Small intestine (tissue), 7 donors: ENCODE results near the gene AJAP1. TPM values are rescaled to one million over a fixed set of nuclear protein-coding genes. Genes with fewer than 3 reads are reported as not detected.

Experiments used
- DNase-seq, 2 donors: peaks; one replicate each; pipeline versions ENCODE4 v3.0.0 to v3.0.0-alpha.2; 2013
- FAIRE-seq: peaks from 2 replicates; lab custom pipeline; 2012; peaks lifted over from hg19 to GRCh38; lab: Jason Lieb, UNC
- H3K27ac ChIP-seq, 3 donors: one replicate each; pipeline ENCODE4 v1.5.1; 2013; ENCODE audit warnings: low read length in 2 of 3, mild to moderate bottlenecking in 2 of 3, control low read depth in 1 of 3, inconsistent platforms in 1 of 3, low read depth in 1 of 3, moderate library complexity in 1 of 3
- H3K27me3 ChIP-seq, 3 donors: one replicate each; pipeline ENCODE4 v1.6.1; 2013; ENCODE audit warnings: low read length in 3 of 3, inconsistent platforms in 1 of 3; ENCODE audit not compliant: control insufficient read depth in 3 of 3, insufficient read depth in 3 of 3
- H3K36me3 ChIP-seq, 3 donors: one replicate each; pipeline ENCODE4 v1.6.1; 2013; ENCODE audit warnings: low read length in 3 of 3, inconsistent platforms in 1 of 3, low read depth in 1 of 3, mild to moderate bottlenecking in 1 of 3, moderate library complexity in 1 of 3; ENCODE audit not compliant: control insufficient read depth in 3 of 3, insufficient read depth in 2 of 3
- H3K4me1 ChIP-seq, 3 donors: one replicate each; pipeline ENCODE4 v1.6.1; 2013; ENCODE audit warnings: low read length in 2 of 3, inconsistent platforms in 1 of 3, low read depth in 1 of 3, mild to moderate bottlenecking in 1 of 3, moderate library complexity in 1 of 3; ENCODE audit not compliant: control insufficient read depth in 3 of 3, insufficient read depth in 2 of 3
- H3K4me3 ChIP-seq, 3 donors: one replicate each; pipeline ENCODE4 v1.5.1; 2013; ENCODE audit warnings: low read length in 3 of 3, control low read depth in 1 of 3, inconsistent platforms in 1 of 3, low read depth in 1 of 3, mild to moderate bottlenecking in 1 of 3, moderate library complexity in 1 of 3
- H3K9me3 ChIP-seq, 2 donors: one replicate each; pipeline ENCODE4 v1.6.1; 2013; ENCODE audit warnings: low read depth in 1 of 2, low read length in 1 of 2; ENCODE audit not compliant: control insufficient read depth in 2 of 2, insufficient read depth in 1 of 2
- WGBS, 3 donors: extraction: QIAGEN DNeasy Blood & Tissue Kit; methylation state at CpG; one replicate each; pipeline ENCODE4 v1.1.7; 2013; 5-methylcytosine and 5-hydroxymethylcytosine counted together
- polyA plus RNA-seq, 4 donors: library from polyadenylated mRNA; stranded (reverse) in 3 of 4; unstranded in 1 of 4; fragments of 200-250 nt in 3 of 4; fragments of 120-200 nt in 1 of 4; gene quantifications; one replicate each; pipeline versions ENCODE4 v1.2.1 to v1.2.3, GENCODE V29; 2013
- donor health status: healthy with polysubstance abuse.
- donor health status: control.
- donor health status: control.
- donor health status: Bipolar disorder and iron deficiency.
- donor health status: healthy.

AJAP1 gene
- polyA plus RNA-seq, 4 donors, result 0.13 to 0.27 (median 0.27) TPM; not detected in 1

GRCh38 chr1:4693331-4693730 lies 38.9 kb downstream of the AJAP1 start:
- WGBS, 3 donors, result 50 to 67% (median 51%) methylated on average over 5 to 6 of the region's 6 CpGs
- no peaks in the 10 kb centered on the region for H3K27me3 ChIP-seq
- H3K4me1 ChIP-seq, result no peaks in the 10 kb centered on the region
- no peak overlapping the region for H3K27ac ChIP-seq
- H3K4me3 ChIP-seq, result no peak overlapping the region
- H3K9me3 ChIP-seq, result no peaks in the 10 kb centered on the region
- no peak for DNase-seq
- no peaks in the 10 kb centered on the region for H3K36me3 ChIP-seq
- FAIRE-seq, result no peak

DNA sequence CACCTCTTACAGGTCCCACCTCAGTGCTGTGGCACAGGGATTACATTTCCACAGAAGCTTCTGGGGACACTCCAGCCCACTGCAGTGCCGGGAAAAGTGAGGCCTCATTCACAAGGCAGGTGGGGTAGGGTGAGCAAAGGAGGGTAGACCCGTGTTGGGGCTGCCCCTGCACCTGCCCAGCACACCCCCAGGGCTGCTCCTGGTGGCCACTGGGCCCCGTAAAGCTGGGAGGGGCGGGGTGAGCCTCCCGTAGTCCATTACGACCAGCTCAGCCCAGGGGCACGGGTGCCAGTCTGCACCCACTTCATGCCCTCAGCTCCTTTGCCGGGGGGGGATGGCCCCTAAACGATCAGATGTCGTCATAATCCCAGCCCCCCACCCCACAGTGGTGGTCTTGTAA lies 39.5 kb downstream of the AJAP1 start:
- H3K27me3 ChIP-seq, result no peaks in the 10 kb centered on the region
- 68 to 84% (median 68%) methylated on average over 10 of the region's 10 CpGs for WGBS, 3 donors
- H3K9me3 ChIP-seq, result no peaks in the 10 kb centered on the region
- no peak overlapping the region for H3K27ac ChIP-seq
- H3K36me3 ChIP-seq, result no peaks in the 10 kb centered on the region
- no peak overlapping the region for H3K4me3 ChIP-seq
- no peaks in the 10 kb centered on the region for H3K4me1 ChIP-seq
- FAIRE-seq, result no peak
- DNase-seq, result no peak

DNA sequence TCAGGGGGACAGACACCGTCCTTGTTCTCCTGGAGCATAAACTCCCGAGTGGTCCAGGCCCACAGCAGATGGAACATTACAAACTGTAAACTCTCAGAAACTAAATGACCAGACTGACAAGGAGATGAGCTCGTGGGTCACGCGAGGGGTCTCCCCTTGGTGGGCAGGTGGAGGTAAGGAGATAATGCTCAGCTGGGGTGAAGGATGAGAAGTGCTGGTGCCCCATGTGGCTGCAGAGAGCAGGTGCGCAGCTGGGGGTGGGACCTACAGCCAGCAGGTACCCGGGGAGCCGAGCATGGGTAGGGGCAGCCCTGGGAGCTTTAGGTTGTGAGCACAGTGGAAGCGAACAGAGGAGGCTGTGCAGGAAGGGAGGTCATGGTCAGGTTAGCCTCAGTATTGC lies 40.1 kb downstream of the AJAP1 start:
- Histone ChIP-seq H3K9me3 (no peaks in the 10 kb centered on the region), H3K27me3 (no peaks in the 10 kb centered on the region), H3K36me3 (no peaks in the 10 kb centered on the region), H3K27ac (no peak overlapping the region), H3K4me3 (no peak overlapping the region), H3K4me1 (no peaks in the 10 kb centered on the region)
- FAIRE-seq (no peak), DNase-seq (no peak)
- 58 to 72% (median 68%) methylated on average over 9 of the region's 9 CpGs for WGBS, 3 donors

- no peaks in the 10 kb centered on the region for H3K4me1 ChIP-seq
- DNase-seq (no peak), FAIRE-seq (no peak)
- H3K4me3 ChIP-seq, result no peak overlapping the region
- WGBS, 3 donors, result 73 to 77% (median 74%) methylated on average over 8 of the region's 8 CpGs
- no peaks in the 10 kb centered on the region for H3K36me3 ChIP-seq
- H3K9me3 ChIP-seq, result no peaks in the 10 kb centered on the region
- H3K27me3 ChIP-seq, result no peaks in the 10 kb centered on the region
- no peak overlapping the region for H3K27ac ChIP-seq
Observed at GRCh38 chr1:4695241-4695640, 40.8 kb downstream of the AJAP1 start.

DNA sequence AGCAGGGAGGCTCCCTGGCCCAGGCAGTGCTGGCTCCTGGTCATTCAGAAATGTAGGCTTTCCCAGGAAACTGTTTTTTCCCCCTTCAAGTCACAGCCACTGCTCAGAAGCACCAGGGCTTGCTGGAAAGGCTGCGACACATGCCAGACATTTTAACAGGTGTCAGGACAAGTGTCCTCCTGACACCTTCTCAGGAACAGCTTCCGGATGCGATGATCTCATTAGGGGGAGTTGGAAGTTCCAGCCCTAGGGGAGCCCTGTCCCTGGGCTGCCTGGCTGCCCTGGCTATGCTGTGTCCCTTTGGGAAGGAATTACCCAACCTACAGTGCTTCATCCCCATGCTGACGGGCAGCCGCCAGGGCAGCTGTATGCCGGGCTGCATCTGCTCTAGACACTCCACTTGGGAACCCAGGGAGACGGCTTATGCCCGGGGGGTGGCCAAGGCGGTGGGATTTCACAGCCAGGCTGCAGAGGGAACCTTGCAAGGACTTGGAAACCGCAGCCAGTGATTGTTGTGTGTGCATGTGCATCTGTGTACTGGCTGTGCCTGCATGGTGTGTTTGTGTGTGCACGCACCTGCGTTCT lies 41.8 kb downstream of the AJAP1 start:
- Histone ChIP-seq H3K36me3 (no peaks in the 10 kb centered on the region), H3K27ac (no peak overlapping the region), H3K9me3 (no peaks in the 10 kb centered on the region), H3K4me1 (no peaks in the 10 kb centered on the region), H3K4me3 (no peak overlapping the region), H3K27me3 (no peaks in the 10 kb centered on the region)
- 74 to 79% (median 78%) methylated on average over 12 of the region's 12 CpGs for WGBS, 3 donors
- FAIRE-seq (no peak), DNase-seq (no peak)

GRCh38 chr1:4696753-4697152 lies 42.3 kb downstream of the AJAP1 start:
- no peaks in the 10 kb centered on the region for H3K27me3 ChIP-seq
- 87 to 98% (median 93%) methylated on average over 2 of the region's 2 CpGs for WGBS, 3 donors
- no peaks in the 10 kb centered on the region for H3K36me3 ChIP-seq
- no peaks in the 10 kb centered on the region for H3K9me3 ChIP-seq
- FAIRE-seq, result no peak
- H3K27ac ChIP-seq, result no peak overlapping the region
- H3K4me1 ChIP-seq, result no peaks in the 10 kb centered on the region
- DNase-seq, result no peak
- no peak overlapping the region for H3K4me3 ChIP-seq

GRCh38 chr1:4697801-4698200 lies 43.4 kb downstream of the AJAP1 start:
- Histone ChIP-seq H3K36me3 (no peaks in the 10 kb centered on the region), H3K27ac (no peak overlapping the region), H3K27me3 (no peaks in the 10 kb centered on the region), H3K4me1 (no peaks in the 10 kb centered on the region), H3K9me3 (no peaks in the 10 kb centered on the region), H3K4me3 (no peak overlapping the region)
- 84 to 92% (median 87%) methylated on average over 19 of the region's 19 CpGs for WGBS, 3 donors
- FAIRE-seq (no peak), DNase-seq (no peak)

GRCh38 chr1:4698911-4699310 lies 44.5 kb downstream of the AJAP1 start:
- WGBS, 3 donors, result 67 to 82% (median 75%) methylated on average over 8 of the region's 8 CpGs
- DNase-seq (no peak), FAIRE-seq (no peak)
- Histone ChIP-seq H3K27me3 (no peaks in the 10 kb centered on the region), H3K4me1 (no peaks in the 10 kb centered on the region), H3K36me3 (no peaks in the 10 kb centered on the region), H3K4me3 (no peak overlapping the region), H3K9me3 (no peaks in the 10 kb centered on the region), H3K27ac (no peak overlapping the region)
